Stimulated activated CD4-positive, alpha-beta T cell treated with anti-CD3 and anti-CD28 coated beads, Interleukin-12 subunit alpha, Interleukin-12 subunit beta, amount 100 ng/mL, for 24 hours (primary cell): ENCODE data around the gene NXF2.
"Not testable (repeated sequence)": the region's sequence is repeated elsewhere in the genome, so short reads cannot be mapped to it uniquely, and the experiment has no call there.

Experiments used
- DNase-seq, 2 experiments: peaks; one replicate each; pipeline ENCODE4 v3.0.0-alpha.2; 2020; ENCODE audit warnings: low read depth in 2 of 2

NXF2 gene

GRCh38 chrX:102246893-102247292 lies at the start of gene NXF2:
Gene NXF2 (plus strand): TSS chrX:102247167. CDS start chrX:102307079, 59,912 bp downstream.
- not testable (repeated sequence) for DNase-seq

- DNase-seq = not testable (repeated sequence)
Observed at GRCh38 chrX:102207940-102208339, 39.0 kb upstream of the NXF2 start.

- not testable (repeated sequence) for DNase-seq
Observed at GRCh38 chrX:102214986-102215385, 32.0 kb upstream of the NXF2 start, which contains the start of gene TCP11X1. Gene TCP11X1 (plus strand): TSS chrX:102215301.

- DNase-seq = not testable (repeated sequence)
Observed at GRCh38 chrX:102216497-102216896, 30.5 kb upstream of the NXF2 start.

- DNase-seq = not testable (repeated sequence)
Observed at GRCh38 chrX:102235678-102236077, 11.3 kb upstream of the NXF2 start.

- DNase-seq = not testable (repeated sequence)
Observed at GRCh38 chrX:102240265-102240664, 6.7 kb upstream of the NXF2 start.

GRCh38 chrX:102272231-102272630 lies 25.3 kb downstream of the NXF2 start:
- not testable (repeated sequence) for DNase-seq

GRCh38 chrX:102338162-102338561 lies 91.2 kb downstream of the NXF2 start:
- DNase-seq = no peak

GRCh38 chrX:102339312-102340298 lies 92.6 kb downstream of the NXF2 start:
- no peak for DNase-seq

- no peak for DNase-seq
Observed at GRCh38 chrX:102341867-102342266, 94.9 kb downstream of the NXF2 start.

- DNase-seq = peak; percentile 19 to 59
Observed at GRCh38 chrX:102345916-102346315, 98.9 kb downstream of the NXF2 start.
